Pancreas (tissue), 10 donors: ENCODE measurements around the gene METTL25. TPM values are rescaled to one million over a fixed set of nuclear protein-coding genes. Genes with fewer than 3 reads are reported as not detected.

Experiments
- ATAC-seq, 4 donors: fragments of 200-7000 bp; cut with Tn5 transposase; one replicate each; pipeline versions ENCODE4 v1.8.0 to v1.9.1; 2020; ENCODE audit warnings: mild to moderate bottlenecking in 4 of 4, moderate library complexity in 4 of 4
- DNase-seq, 6 donors: peaks; one replicate each; pipeline ENCODE4 v3.0.0-alpha.2; 2020
- FAIRE-seq: peaks from 2 replicates; lab custom pipeline; 2012; peaks lifted over from hg19 to GRCh38; lab: Jason Lieb, UNC
- H3K27ac ChIP-seq, 4 donors: fragments of 200-600 bp; sonication (generic); 1 replicate in 3 of 4; 2 replicates in 1 of 4; pipeline versions ENCODE4 v1.5.0 to v1.8.0; 2020
- H3K27me3 ChIP-seq, 4 donors: fragments of 200-600 bp; one replicate each; pipeline ENCODE4 v1.8.0; 2021
- H3K36me3 ChIP-seq, 3 donors: fragments of 200-600 bp; sonication (generic) in 1 of 3; one replicate each; pipeline versions ENCODE4 v1.5.0 to v1.8.0; 2020 to 2021
- H3K4me1 ChIP-seq, 3 donors: fragments of 200-600 bp; one replicate each; pipeline ENCODE4 v1.8.0; 2021
- H3K4me3 ChIP-seq, 4 donors: fragments of 200-600 bp; sonication (generic) in 2 of 4; one replicate each; pipeline versions ENCODE4 v1.5.0 to v1.8.0; 2020 to 2021
- H3K9me3 ChIP-seq, 4 donors: fragments of 200-600 bp; one replicate each; pipeline ENCODE4 v1.8.0; 2021
- CTCF ChIP-seq, 4 donors: fragments of 200-600 bp; sonication (generic) in 3 of 4; IDR thresholded peaks; one replicate each; pipeline versions ENCODE4 v1.5.0 to v1.8.0; 2021; ENCODE audit warnings: antibody characterized with exemption in 4 of 4
- whole genome bisulfite sequencing, 2 donors: extraction: QIAGEN DNeasy Blood & Tissue Kit; methylation state at CpG; one replicate each; pipeline ENCODE4 v1.1.7; 2013; 5-methylcytosine and 5-hydroxymethylcytosine counted together
- intact Hi-C, 3 donors: fragments of 100-400 bp; cut with DNase I; formaldehyde crosslinking; loops; one replicate each; pipeline versions ENCODE4 v1.11.1 to v1.14.2; 2022
- polyA plus RNA-seq, 2 donors: library from polyadenylated mRNA; stranded (reverse); fragments of 200-250 nt; gene quantifications; one replicate each; pipeline ENCODE4 v1.2.3, GENCODE V29; 2013
- total RNA-seq, 6 donors: library from RNA; stranded (reverse); fragmentation: NEBNext Ultra II Directional in 4 of 6; extraction: Animal tissue kit (Norgen Biotek cat#: 25700) in 4 of 6; gene quantifications; one replicate each; pipeline versions ENCODE4 v1.2.1 to v1.2.4, GENCODE V29; 2021 to 2023
- donor health status: healthy with polysubstance abuse.
- donor health status: DM: no; HTN: no; CAD: no; lungs with moderate emphysema.
- donor health status: DM: no; HTN: no; CAD: no.
- donor health status: control.
- donor health status: control.
- donor health status: Bipolar disorder and iron deficiency.
- donor health status: DM: yes; HTN: yes; CAD: no.
- donor health status: DM: no; HTN: no; CAD: no.
- donor health status: DM: no; HTN: no; CAD: no.
- donor health status: DM: yes; HTN: yes; CAD: no.

The METTL25 gene
- total and polyA plus RNA-seq, 8 donors = 3.5 to 9.5 (median 6.1) TPM

- ATAC-seq (no peak), FAIRE-seq (no peak), DNase-seq (no peak)
- peaks cover 0 to 5% (median 0%) of the 10 kb centered on the region in 3 donors for H3K4me1 ChIP-seq
- no peak overlapping the region for H3K4me3 ChIP-seq
- H3K9me3 ChIP-seq = no peaks in the 10 kb centered on the region
- 89 to 95% methylated on average over 2 of the region's 2 CpGs for WGBS, 2 donors
- intact Hi-C loops = no loop called here
- H3K36me3 ChIP-seq = no peaks in the 10 kb centered on the region
- no peak for TF ChIP-seq CTCF (IDR thresholded peaks at IDR 0.05)
- no peak overlapping the region for H3K27ac ChIP-seq
- no peaks in the 10 kb centered on the region for H3K27me3 ChIP-seq
Observed at GRCh38 chr12:82515652-82516051, 157.3 kb downstream of the METTL25 start.

- H3K4me3 ChIP-seq = no peak overlapping the region
- intact Hi-C loops = no loop called here
- peak in 2 of 6 donors; percentile 15 to 41 for DNase-seq
- no peaks in the 10 kb centered on the region for H3K9me3 ChIP-seq
- peak in 1 of 4 donors; percentile 17 for TF ChIP-seq CTCF (IDR thresholded peaks at IDR 0.05)
- no peak overlapping the region for H3K27ac ChIP-seq
- H3K27me3 ChIP-seq = no peaks in the 10 kb centered on the region
- H3K36me3 ChIP-seq = no peaks in the 10 kb centered on the region
- FAIRE-seq = no peak
- peak in 3 of 4 donors; percentile 56 to 94 (median 63) for ATAC-seq
- H3K4me1 ChIP-seq = peaks cover 0 to 7% (median 0%) of the 10 kb centered on the region in 3 donors
Observed at GRCh38 chr12:82517027-82517426, 158.7 kb downstream of the METTL25 start.

DNA sequence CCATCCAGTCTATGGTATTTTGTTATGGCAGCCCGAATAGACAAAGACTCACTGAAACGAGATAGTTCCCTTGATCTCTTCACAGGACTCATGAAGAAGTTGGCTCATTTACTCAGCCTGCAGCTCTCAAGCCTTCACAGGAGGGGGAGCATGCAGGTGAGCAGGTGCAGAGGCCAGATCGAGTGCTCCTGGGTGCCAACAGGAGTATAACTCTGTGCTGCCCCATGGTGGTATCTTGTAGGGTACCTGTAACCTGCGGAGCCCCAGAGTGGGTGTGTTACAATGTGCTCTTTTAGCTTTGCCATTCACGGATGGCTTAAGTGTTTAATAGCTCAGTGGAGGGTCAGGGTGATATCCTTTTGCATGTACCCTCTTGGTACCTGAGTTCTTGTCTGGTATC is 159.5 kb downstream of the METTL25 start:
- 87 to 95% methylated on average over 5 of the region's 5 CpGs for WGBS, 2 donors
- H3K36me3 ChIP-seq = no peaks in the 10 kb centered on the region
- intact Hi-C loops = no loop called here
- TF ChIP-seq CTCF (IDR thresholded peaks at IDR 0.05) = no peak
- H3K9me3 ChIP-seq = no peaks in the 10 kb centered on the region
- H3K27me3 ChIP-seq = no peaks in the 10 kb centered on the region
- no peak for FAIRE-seq
- peaks cover 0 to 8% (median 0%) of the 10 kb centered on the region in 3 donors for H3K4me1 ChIP-seq
- DNase-seq = no peak
- H3K4me3 ChIP-seq = no peak overlapping the region
- no peak for ATAC-seq
- no peak overlapping the region for H3K27ac ChIP-seq

- H3K27me3 ChIP-seq = no peaks in the 10 kb centered on the region
- no peaks in the 10 kb centered on the region for H3K36me3 ChIP-seq
- H3K4me1 ChIP-seq = peaks cover 10 to 23% (median 14%) of the 10 kb centered on the region in 3 donors
- H3K27ac ChIP-seq = no peak overlapping the region
- intact Hi-C loops = no loop called here
- no peak for TF ChIP-seq CTCF (IDR thresholded peaks at IDR 0.05)
- ATAC-seq (no peak), DNase-seq (no peak), FAIRE-seq (no peak)
- no peaks in the 10 kb centered on the region for H3K9me3 ChIP-seq
- no peak overlapping the region for H3K4me3 ChIP-seq
Observed at GRCh38 chr12:82519510-82519909, 161.2 kb downstream of the METTL25 start.

- Histone ChIP-seq H3K4me3 (no peak overlapping the region), H3K27ac (peak overlapping the region in 2 of 4 donors; percentile 57 to 61), H3K27me3 (no peaks in the 10 kb centered on the region), H3K36me3 (no peaks in the 10 kb centered on the region), H3K9me3 (no peaks in the 10 kb centered on the region), H3K4me1 (peaks cover 12 to 22% (median 19%) of the 10 kb centered on the region in 3 donors)
- DNase-seq = no peak
- no peak for FAIRE-seq
- no peak for TF ChIP-seq CTCF (IDR thresholded peaks at IDR 0.05)
- intact Hi-C loops = no loop called here
- peak; percentile 28 to 50 (median 41) for ATAC-seq
- WGBS, 2 donors = 43 to 52% methylated on average over 4 of the region's 4 CpGs
Observed at GRCh38 chr12:82522285-82522684, 164.0 kb downstream of the METTL25 start.
